ENCODE measurements around the gene AQP12B. TPM values are rescaled to one million over a fixed set of nuclear protein-coding genes. Genes with fewer than 3 reads are reported as not detected.
A peak's percentile ranks its signal among the peaks of the same experiment; 100 is the strongest.
"Not testable (repeated sequence)": the region's sequence is repeated elsewhere in the genome, so short reads cannot be mapped to it uniquely, and the experiment has no call there.

AQP12B gene
- total RNA-seq, 2 donors from 2014 or later: not detected

GRCh38 chr2:240704651-240705050, 22.0 kb upstream of the AQP12B start:
- ATAC-seq (no peak), DNase-seq (peak; percentile 6)
- intact Hi-C loops (cut with DNase I): loop anchor here (5.0 to 10.0 kb wide), 2 partner anchors 190 to 192 kb away; no protein-coding TSS in a partner anchor

GRCh38 chr2:240703417-240704341, 21.0 kb upstream of the AQP12B start:
- intact Hi-C loops (cut with DNase I): loop anchor here (5.0 to 10.0 kb wide), 2 partner anchors 189 to 191 kb away; no protein-coding TSS in a partner anchor
- ATAC-seq (no peak), DNase-seq (peak; percentile 13)

DNA sequence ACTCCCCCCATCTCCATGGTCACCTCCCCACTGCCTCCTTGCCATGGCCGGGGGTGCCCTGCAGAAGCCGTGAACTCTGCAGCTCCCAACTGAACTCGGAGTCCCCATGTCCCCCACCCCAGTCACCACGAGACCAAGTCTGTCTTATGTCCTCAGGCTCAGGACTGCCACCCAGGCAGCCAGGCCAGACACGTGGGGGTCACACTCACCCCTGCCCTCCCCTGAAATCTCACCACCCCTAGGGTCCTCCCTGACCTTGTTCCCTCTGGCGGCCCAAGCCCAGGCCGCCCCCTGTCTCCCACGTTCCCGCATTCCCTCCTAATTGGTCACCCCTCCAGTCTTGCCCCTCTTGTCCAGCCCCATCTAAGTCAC, 19.9 kb upstream of the AQP12B start:
- intact Hi-C loops (cut with DNase I): loop anchor here (5.0 to 10.0 kb wide), 2 partner anchors 188 to 190 kb away; no protein-coding TSS in a partner anchor
- no peak for ATAC-seq
- no peak for DNase-seq

DNA sequence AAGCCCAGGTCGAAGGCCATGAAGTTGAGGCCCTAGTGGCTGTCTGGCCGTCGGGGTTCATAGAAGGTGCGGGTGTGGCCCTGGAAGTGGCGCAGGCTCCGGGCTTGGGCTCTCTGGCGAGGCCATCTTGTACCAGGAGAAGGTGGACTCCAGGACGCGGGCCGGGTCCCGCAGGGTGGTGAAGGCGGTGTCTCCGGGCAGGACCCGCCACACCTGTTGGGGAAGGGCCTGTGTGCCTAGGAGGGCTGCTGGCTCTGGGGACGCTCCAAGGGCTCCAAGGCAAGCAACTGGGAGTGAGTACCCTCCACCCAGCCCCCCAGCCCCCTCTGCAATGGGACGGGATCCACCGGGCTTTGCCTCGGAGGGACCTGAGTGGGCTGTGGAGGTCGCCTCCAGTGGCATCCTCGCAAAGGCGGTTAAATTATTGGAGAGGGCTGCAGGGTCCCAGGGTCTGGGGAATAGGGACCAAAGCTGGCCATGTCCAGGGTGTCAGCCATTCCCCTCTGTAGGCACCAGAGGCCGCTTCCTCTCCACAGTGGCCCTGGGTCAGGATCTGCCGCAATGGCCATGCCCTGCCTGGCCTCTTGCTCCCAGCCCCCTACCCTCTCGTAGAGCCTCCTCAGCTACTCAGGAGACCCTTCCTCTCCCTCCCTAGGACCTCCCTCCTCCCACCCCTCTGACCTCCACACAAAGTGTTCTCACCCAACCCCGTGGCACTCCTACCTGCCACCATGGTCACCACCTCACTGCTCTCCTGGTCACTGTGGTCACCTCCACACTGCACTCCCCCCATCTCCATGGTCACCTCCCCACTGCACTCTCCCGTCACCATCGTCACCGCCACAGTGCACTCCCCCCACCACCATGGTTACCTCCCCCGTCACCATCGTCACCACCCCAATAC, 19.3 kb upstream of the AQP12B start:
- DNase-seq: peak; percentile 21
- no peak for ATAC-seq
- intact Hi-C loops (cut with DNase I): loop anchor here (5.0 to 10.0 kb wide), 2 partner anchors 187 to 190 kb away; no protein-coding TSS in a partner anchor

DNA sequence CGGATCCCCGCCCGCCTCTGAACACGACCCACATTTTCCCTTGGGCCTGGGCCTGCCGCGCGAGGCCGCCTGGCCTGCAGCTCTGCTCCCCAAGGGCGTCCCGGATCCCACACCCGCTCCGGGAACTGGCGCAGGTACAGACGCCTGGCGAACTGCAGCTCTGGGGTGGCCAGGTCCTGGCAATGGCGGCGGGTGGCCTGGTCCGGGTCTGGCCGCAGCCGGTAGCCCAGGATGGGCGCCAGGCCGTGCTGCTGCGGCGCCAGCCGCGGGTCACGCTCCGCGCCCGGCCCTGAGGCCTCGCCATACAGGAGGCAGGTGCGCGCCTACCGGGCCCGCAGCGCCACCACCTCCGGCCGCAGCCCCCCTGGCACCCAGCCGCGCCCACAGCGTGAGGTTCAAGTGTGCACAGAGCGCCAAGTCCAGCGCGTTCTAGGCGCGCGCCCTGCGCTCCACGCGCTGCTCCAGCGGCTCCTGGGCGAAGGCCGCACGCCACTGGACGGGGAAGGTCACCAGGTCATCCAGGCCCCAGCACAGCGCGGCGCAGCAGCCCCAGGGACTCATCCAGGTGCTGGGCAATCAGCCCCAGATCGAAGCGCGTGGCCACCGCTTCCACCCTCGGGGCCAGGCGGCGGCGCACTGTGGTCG, 18.5 kb upstream of the AQP12B start:
- ATAC-seq (no peak), DNase-seq (peak; percentile 5)
- intact Hi-C loops (cut with DNase I): loop anchor here (5.0 to 10.0 kb wide), 2 partner anchors 186 to 189 kb away; no protein-coding TSS in a partner anchor

DNA sequence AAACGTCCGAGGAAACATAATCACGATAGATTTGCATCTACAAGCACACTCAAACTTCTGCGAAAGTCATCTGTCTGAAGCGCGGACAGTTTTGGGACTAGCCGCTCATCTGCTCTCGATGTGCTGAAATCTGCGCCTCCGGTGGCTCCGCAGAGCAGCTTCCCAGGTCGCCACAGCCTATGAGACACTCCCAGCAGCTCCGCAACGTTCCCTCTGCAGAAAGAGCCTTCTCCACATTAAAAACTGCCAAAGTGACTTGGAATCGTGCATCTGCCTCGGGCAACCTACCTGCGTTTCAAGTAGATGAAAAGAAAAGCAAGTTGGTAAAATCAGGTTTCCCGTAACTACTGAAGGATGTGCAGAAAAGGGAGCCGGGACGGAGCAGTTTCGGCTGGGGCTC, 17.9 kb upstream of the AQP12B start:
- peak; percentile 3 for DNase-seq
- not testable (repeated sequence) for ATAC-seq
- intact Hi-C loops (cut with DNase I): loop anchor here (5.0 to 10.0 kb wide), 2 partner anchors 186 to 188 kb away; no protein-coding TSS in a partner anchor

GRCh38 chr2:240699835-240700234, 17.1 kb upstream of the AQP12B start:
- DNase-seq: peak; percentile 3
- ATAC-seq: not testable (repeated sequence)

GRCh38 chr2:240698852-240699561, 16.3 kb upstream of the AQP12B start:
- intact Hi-C loops (cut with DNase I): not testable (repeated sequence)
- ATAC-seq (peak; percentile 35 to 39), DNase-seq (peak; percentile 10)

More at GRCh38 chr2:240699835-240700234, 17.1 kb upstream of the AQP12B start:
- intact Hi-C loops (cut with DNase I): loop anchor here (5.0 to 10.0 kb wide), 2 partner anchors 185 to 188 kb away; no protein-coding TSS in a partner anchor

DNA sequence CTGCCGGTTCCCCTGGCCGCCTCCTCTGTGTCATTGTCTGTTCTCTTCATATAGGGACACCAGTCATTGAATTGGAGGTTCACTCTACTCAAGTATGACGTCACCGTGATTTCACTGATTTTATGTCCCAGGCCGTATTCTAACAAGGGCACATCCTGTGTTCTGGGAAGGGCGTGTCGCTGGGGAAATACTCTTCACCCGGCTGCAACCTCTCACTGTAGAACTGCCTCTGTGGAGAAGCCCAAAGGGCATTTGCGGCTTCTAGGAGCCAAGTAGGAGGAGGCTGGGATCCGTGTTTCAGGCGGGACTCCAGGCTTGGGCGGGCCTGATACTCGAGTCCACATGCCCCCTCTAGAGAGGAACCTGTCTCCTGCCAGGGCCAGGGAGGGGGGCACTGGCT, 13.8 kb upstream of the AQP12B start:
- intact Hi-C loops (cut with DNase I); ATAC-seq; DNase-seq: not testable (repeated sequence)

DNA sequence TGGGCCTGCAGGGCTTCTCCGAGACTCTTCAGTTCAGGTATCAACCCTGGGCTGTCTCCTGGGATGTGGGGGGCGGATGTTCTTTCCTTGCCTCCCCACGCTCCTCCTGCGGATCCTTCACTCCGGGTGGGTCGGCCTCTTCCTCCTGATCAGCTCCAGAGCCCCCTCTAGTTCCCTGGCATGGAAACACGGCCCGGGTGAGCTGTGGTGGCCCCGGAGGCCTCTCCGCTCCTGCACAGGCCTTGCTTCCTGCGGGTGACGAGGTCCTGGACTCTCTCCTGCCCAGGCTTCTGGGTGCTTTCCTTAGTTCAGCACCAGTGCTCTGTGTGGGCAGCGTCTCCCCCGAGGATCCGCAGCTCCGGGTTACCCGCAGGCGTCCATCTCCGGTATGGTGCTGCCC, 12.9 kb upstream of the AQP12B start:
- DNase-seq; ATAC-seq; intact Hi-C loops (cut with DNase I): not testable (repeated sequence)

DNA sequence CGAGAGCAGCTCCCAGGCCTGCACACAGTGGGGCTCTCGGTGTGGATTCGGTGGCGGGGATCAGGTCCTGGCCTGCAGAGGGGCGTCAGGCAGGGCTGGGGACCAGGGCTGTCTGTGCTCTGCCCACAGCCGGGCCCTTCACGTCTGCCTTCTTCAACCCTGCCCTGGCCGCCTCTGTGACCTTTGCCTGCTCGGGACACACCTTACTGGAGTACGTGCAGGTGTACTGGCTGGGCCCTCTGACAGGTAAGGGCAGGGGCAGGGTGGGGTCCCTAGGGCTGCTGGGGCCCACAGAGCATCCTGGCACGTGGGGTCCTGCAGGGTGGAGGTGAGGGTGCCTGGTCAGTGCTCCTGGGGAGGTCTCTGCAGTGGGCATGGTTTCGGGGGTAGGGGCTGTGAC, 11.6 kb upstream of the AQP12B start:
- intact Hi-C loops (cut with DNase I); DNase-seq; ATAC-seq: not testable (repeated sequence)

GRCh38 chr2:240692583-240693561, 10.2 kb upstream of the AQP12B start:
- ATAC-seq: peak in 1 of 2 donors; percentile 8
- intact Hi-C loops (cut with DNase I); DNase-seq: not testable (repeated sequence)

DNA sequence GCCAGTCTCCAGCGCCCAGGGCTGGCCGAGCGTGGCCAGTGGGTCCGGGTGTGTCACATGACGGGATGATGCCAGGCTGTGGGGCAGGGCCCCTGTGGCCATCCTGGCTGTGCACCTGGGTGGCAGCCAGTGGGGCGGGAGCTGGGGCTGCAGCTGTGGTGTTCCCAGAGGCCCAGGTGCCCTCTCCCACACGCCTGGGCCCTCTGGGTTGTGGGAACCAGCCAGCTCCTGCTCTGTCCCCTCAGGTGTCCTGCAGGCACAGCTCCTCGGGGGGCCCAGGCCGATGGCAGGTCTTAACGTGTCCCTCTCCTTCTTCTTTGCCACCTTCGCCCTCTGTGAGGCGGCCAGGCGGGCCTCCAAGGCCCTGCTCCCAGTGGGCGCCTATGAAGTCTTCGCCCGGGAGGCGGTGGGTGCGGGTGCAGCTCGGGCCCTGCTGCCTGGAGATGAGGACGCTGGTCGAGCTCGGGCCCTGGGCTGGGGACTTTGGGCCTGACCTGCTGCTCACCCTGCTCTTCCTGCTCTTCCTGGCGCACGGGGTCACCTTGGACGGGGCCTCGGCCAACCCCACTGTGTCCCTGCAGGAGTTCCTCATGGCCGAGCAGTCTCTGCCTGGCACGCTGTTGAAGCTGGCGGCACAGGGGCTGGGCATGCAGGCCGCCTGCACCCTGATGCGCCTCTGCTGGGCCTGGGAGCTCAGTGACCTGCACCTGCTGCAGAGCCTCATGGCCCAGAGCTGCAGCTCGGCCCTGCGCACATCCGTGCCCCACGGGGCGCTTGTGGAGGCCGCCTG, 9.1 kb upstream of the AQP12B start, which contains the start of gene AQP12A:
TSS of gene AQP12A (plus strand) at position 236 of the 790 bp plus-strand sequence. CDS start at position 284, 48 bp downstream.
- intact Hi-C loops (cut with DNase I); ATAC-seq; DNase-seq: not testable (repeated sequence)

- ATAC-seq; DNase-seq; intact Hi-C loops (cut with DNase I): not testable (repeated sequence)
These were observed 8.4 kb upstream of the AQP12B start for GRCh38 chr2:240691075-240691427.

GRCh38 chr2:240690421-240691074, 7.9 kb upstream of the AQP12B start:
- DNase-seq; intact Hi-C loops (cut with DNase I); ATAC-seq: not testable (repeated sequence)

Data from left cardiac atrium (tissue), 4 donors.